ENCODE data around the gene UFSP2.

Gene UFSP2

GRCh38 chr4:185352202-185352601, 73.6 kb downstream of the UFSP2 start:
- DNase-seq (ENCODE audit: low read depth), result no peak

- DNase-seq (ENCODE audit: low read depth), result no peak
Measured at GRCh38 chr4:185351691-185352090, 74.1 kb downstream of the UFSP2 start.

All from stimulated activated CD8-positive, alpha-beta memory T cell treated with anti-CD3 and anti-CD28 coated beads, Interleukin-12 subunit alpha, Interleukin-12 subunit beta, amount 100 ng/mL, for 4 hours (primary cell).